ENCODE measurements around the gene SHISA3.

SHISA3 gene

GRCh38 chr4:42390622-42391354 lies 6.5 kb upstream of the SHISA3 start:
- no peak overlapping the region for H3K27ac ChIP-seq (ENCODE audit: low read length)
- no peak overlapping the region for H3K4me2 ChIP-seq (ENCODE audit: low read depth, low read length)
- H3K79me2 ChIP-seq (ENCODE audit: low read length), result no peaks in the 10 kb centered on the region
- H2AFZ ChIP-seq (ENCODE audit: low read length), result no peak overlapping the region
- H3K4me3 ChIP-seq (ENCODE audit: low read length), result no peak overlapping the region
- no peaks in the 10 kb centered on the region for H3K9me2 ChIP-seq (replicated peaks; ENCODE audit: insufficient read depth, low read length)
- DNase-seq, result no peak
- no peaks in the 10 kb centered on the region for H3K36me3 ChIP-seq (replicated peaks; ENCODE audit: insufficient read depth, low read length)
- H3K9me3 ChIP-seq (replicated peaks; ENCODE audit: insufficient read depth, low read length), result no peaks in the 10 kb centered on the region
- no peaks in the 10 kb centered on the region for H3K4me1 ChIP-seq (ENCODE audit: low read length)
- H3K9ac ChIP-seq (ENCODE audit: low read length), result no peak overlapping the region
- TF ChIP-seq EZH2phosphoT487 (IDR thresholded peaks at IDR 0.05; ENCODE audit: low read length), result no peak
- no peak for TF ChIP-seq EZH2 (optimal IDR thresholded peaks at IDR 0.05; ENCODE audit: low read depth, low read length)
- TF ChIP-seq, protein P1, sequence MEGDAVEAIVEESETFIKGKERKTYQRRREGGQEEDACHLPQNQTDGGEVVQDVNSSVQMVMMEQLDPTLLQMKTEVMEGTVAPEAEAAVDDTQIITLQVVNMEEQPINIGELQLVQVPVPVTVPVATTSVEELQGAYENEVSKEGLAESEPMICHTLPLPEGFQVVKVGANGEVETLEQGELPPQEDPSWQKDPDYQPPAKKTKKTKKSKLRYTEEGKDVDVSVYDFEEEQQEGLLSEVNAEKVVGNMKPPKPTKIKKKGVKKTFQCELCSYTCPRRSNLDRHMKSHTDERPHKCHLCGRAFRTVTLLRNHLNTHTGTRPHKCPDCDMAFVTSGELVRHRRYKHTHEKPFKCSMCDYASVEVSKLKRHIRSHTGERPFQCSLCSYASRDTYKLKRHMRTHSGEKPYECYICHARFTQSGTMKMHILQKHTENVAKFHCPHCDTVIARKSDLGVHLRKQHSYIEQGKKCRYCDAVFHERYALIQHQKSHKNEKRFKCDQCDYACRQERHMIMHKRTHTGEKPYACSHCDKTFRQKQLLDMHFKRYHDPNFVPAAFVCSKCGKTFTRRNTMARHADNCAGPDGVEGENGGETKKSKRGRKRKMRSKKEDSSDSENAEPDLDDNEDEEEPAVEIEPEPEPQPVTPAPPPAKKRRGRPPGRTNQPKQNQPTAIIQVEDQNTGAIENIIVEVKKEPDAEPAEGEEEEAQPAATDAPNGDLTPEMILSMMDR (IDR thresholded peaks at IDR 0.05; ENCODE audit: low read length), result no peak
- no peaks in the 10 kb centered on the region for H3K27me3 ChIP-seq (replicated peaks; ENCODE audit: insufficient read depth, low read length)
- no peaks in the 10 kb centered on the region for H4K20me1 ChIP-seq (ENCODE audit: insufficient read depth, low read length)
- no peaks in the 10 kb centered on the region for H3F3A ChIP-seq (ENCODE audit: insufficient read depth, low read length)

DNA sequence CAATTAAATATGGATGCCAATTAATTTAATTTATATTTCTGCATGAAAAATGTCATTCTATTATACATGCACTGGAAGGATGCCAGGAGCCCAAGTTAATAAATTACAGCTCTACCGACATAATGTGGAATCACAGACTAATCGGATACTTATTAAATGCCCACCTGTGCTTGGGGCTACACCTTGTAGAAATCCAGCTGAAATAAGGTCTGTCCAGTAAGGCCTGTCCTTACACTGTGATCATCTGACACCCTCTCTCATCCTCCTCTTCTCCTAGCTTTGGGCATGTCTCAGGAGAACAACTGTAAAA lies 6.0 kb upstream of the SHISA3 start:
- no peaks in the 10 kb centered on the region for H3F3A ChIP-seq (ENCODE audit: insufficient read depth, low read length)
- H3K27me3 ChIP-seq (replicated peaks; ENCODE audit: insufficient read depth, low read length), result 0 out of 2 replicates have a peak, but pooled peaks cover 1% of the 10 kb centered on the region
- no peaks in the 10 kb centered on the region for H3K79me2 ChIP-seq (ENCODE audit: low read length)
- no peak overlapping the region for H3K9ac ChIP-seq (ENCODE audit: low read length)
- DNase-seq, result no peak
- no peak overlapping the region for H3K4me2 ChIP-seq (ENCODE audit: low read depth, low read length)
- H3K9me3 ChIP-seq (replicated peaks; ENCODE audit: insufficient read depth, low read length), result no peaks in the 10 kb centered on the region
- H3K9me2 ChIP-seq (replicated peaks; ENCODE audit: insufficient read depth, low read length), result no peaks in the 10 kb centered on the region
- no peak overlapping the region for H3K4me3 ChIP-seq (ENCODE audit: low read length)
- no peaks in the 10 kb centered on the region for H4K20me1 ChIP-seq (ENCODE audit: insufficient read depth, low read length)
- TF ChIP-seq EZH2phosphoT487 (IDR thresholded peaks at IDR 0.05; ENCODE audit: low read length), result no peak
- TF ChIP-seq EZH2 (optimal IDR thresholded peaks at IDR 0.05; ENCODE audit: low read depth, low read length), result no peak
- TF ChIP-seq, protein P1 (IDR thresholded peaks at IDR 0.05; ENCODE audit: low read length), result no peak
- H3K4me1 ChIP-seq (ENCODE audit: low read length), result no peaks in the 10 kb centered on the region
- no peaks in the 10 kb centered on the region for H3K36me3 ChIP-seq (replicated peaks; ENCODE audit: insufficient read depth, low read length)
- no peak overlapping the region for H3K27ac ChIP-seq (ENCODE audit: low read length)
- no peak overlapping the region for H2AFZ ChIP-seq (ENCODE audit: low read length)

GRCh38 chr4:42391981-42392380 lies 5.3 kb upstream of the SHISA3 start:
- Histone ChIP-seq H3K4me3 (ENCODE audit: low read length) (no peak overlapping the region), H3K4me1 (ENCODE audit: low read length) (no peaks in the 10 kb centered on the region), H3F3A (ENCODE audit: insufficient read depth, low read length) (no peaks in the 10 kb centered on the region), H4K20me1 (ENCODE audit: insufficient read depth, low read length) (no peaks in the 10 kb centered on the region), H3K36me3 (replicated peaks; ENCODE audit: insufficient read depth, low read length) (no peaks in the 10 kb centered on the region), H2AFZ (ENCODE audit: low read length) (no peak overlapping the region), H3K9ac (ENCODE audit: low read length) (no peak overlapping the region), H3K4me2 (ENCODE audit: low read depth, low read length) (no peak overlapping the region), H3K9me2 (replicated peaks; ENCODE audit: insufficient read depth, low read length) (no peaks in the 10 kb centered on the region), H3K27ac (ENCODE audit: low read length) (no peak overlapping the region), H3K27me3 (replicated peaks; ENCODE audit: insufficient read depth, low read length) (peaks cover 8% of the 10 kb centered on the region), H3K79me2 (ENCODE audit: low read length) (no peaks in the 10 kb centered on the region), H3K9me3 (replicated peaks; ENCODE audit: insufficient read depth, low read length) (no peaks in the 10 kb centered on the region)
- TF ChIP-seq EZH2 (optimal IDR thresholded peaks at IDR 0.05; ENCODE audit: low read depth, low read length) (no peak), EZH2phosphoT487 (IDR thresholded peaks at IDR 0.05; ENCODE audit: low read length) (no peak)
- TF ChIP-seq, protein P1 (IDR thresholded peaks at IDR 0.05; ENCODE audit: low read length), result no peak
- DNase-seq, result no peak

Data from MM.1S (cell line).